HG03025 (cell line): ENCODE data around the gene CASP6.

Experiments
- ATAC-seq: cut with Tn5 transposase; IDR thresholded peaks from one replicate; pipeline ENCODE4 v1.9.1; 2021; ENCODE audit warnings: mild to moderate bottlenecking, moderate library complexity; ENCODE audit not compliant: unreplicated experiment, low FRiP score

CASP6 gene

GRCh38 chr4:109673303-109673702 is 29.9 kb downstream of the CASP6 start:
- no peak for ATAC-seq

DNA sequence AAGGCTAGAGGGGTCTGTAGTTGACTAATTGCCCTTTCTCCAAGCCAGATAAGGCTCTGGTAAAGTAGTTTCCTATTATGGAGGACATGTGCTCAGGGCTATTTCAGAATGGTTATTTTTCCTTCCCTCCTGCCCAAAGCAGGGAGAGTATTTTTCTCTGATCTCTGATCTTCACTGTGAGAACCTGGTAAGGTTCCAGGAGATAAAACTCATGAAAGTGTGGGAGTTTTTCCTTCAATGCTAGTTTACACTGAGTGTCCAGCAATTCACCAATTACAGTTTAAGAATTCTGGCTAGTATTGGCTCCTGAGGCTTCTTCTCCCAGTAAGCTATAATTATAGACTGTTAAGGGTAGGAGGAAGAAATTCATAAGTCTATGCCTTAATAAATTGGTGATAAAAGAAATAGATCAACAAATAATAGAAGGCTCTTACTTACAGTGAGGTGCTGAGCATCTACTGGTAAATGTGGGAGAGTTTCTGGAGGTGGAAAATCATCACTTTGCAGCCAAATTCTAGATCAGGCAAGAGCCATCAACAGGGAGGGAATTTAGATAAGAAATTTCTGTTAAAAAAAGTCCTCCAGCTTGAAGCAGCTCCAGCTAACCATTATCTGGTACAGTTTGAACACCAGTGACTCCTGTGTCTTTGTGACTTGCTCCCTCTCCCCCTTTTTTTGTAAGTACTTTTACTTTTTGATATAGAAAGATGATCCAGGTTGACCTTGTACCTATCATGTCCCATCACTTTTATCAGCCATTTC is 30.9 kb downstream of the CASP6 start:
- ATAC-seq = no peak

DNA sequence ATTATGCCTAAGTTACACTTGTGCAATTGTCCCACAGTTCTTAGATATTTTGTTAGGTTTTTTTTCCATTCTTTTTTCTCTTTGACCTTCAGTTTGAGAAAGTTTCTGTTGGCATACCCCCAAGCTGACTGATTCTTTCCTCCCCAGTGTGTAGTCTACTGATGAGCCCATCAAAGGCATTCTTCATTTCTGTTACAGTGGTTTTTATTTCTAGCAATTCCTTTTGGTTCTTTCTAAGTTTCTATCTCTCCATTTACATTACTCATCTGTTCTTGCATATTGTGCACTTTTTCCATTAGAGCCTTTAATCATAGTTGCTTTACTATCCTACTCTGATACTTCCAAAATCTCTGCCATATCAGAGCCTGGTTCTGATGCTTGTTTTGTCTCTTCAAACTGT is 31.9 kb downstream of the CASP6 start:
- ATAC-seq = no peak

DNA sequence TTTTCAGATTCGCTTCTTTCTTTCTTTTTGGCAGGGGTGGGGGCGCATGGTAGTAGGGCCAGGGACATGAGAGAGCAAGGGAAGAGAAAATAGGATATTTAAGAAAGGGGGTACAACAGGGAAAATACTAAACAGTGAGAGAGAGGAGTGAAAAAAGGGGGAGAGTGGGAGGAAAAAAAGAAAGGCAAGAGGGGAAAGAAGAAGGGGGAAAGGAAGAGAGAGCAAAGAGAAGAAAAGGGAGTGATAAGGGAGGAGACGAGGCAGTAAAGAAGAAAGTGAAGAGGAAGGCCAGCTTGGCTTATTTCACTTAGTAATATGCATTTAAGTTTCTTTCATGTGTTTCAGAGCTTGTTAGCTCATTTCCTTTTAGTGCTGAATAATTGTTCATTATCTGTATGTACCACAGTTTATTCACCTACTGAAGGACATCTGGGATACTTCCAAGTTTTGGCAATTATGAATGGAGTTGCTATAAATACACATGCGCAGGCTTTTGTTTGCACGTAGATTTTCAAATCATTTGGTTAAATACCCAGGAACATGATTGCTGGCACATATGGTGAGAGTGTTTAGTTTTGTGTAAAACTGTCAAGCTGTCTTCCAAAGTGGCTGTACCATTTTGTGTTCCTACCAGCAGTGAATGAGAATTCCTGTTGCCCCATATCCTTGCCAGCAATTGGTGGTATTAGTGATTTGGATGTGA is 37.3 kb downstream of the CASP6 start:
- no peak for ATAC-seq

DNA sequence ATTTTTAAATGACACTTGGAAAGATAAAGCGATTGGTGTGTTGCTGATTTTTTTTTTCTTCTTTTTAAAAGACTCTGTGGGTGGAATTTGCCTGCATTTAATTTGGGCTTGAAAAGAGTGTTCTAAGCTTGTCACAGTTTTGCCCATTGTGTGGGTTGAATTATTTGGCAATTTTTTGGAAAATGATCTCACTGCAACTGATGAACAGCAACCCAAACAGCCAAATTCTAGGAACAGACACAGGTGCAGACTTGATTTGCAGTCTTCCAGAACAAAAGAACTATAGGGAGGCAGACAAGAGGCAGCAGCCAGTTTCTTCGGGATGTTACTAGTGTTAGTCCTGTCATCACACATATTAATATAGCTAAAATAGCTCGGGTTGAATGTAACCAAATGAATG is 40.5 kb downstream of the CASP6 start:
- ATAC-seq = no peak

DNA sequence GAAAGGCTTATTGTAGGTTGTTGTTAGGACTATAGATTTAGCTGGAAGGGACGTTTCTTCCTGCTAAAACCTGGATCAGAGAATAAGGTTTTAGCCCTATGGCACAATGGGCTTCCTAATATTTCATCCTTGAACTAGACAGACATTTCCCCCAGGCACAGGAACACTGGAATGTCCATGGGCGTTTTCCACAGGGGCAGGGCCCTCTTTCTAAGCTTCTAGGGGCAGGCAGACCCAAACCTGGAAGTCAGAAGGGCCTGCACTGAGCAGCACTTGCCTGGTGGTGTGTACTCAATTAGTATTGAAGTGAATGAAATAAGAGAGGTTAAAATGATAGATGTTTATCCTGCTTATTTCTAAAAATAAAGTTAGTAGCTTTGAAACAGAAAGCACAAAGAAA is 41.1 kb downstream of the CASP6 start:
- no peak for ATAC-seq

- ATAC-seq = no peak
Observed at GRCh38 chr4:109658871-109659410, 44.3 kb downstream of the CASP6 start.

DNA sequence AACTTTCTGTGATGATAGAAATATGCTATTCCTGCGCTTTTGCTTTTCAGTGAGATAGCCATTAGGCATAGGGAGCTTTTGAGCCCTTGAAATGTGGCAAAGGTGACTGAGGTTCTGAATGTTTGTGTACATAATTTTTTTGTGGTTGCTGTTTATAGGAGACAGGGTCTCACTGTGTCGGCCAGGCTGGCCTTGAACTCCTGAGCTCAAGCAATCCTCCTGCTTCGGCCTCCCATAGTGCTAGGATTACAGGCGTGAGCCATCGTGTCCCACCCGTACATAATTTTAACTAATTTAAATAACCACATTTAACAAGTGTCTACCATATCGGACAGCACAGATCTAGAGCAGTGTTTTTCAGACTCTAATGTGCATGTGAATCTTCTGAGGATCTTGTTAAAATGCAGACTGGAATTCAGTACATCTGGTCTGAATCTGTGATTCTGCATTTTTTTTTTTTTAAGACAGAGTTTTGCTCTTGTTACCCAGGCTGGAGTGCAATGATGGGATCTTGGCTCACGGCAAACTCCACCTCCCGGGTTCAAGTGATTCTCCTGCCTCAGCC is 45.3 kb downstream of the CASP6 start:
- ATAC-seq = no peak

GRCh38 chr4:109655396-109655795 is 47.8 kb downstream of the CASP6 start:
- no peak for ATAC-seq

DNA sequence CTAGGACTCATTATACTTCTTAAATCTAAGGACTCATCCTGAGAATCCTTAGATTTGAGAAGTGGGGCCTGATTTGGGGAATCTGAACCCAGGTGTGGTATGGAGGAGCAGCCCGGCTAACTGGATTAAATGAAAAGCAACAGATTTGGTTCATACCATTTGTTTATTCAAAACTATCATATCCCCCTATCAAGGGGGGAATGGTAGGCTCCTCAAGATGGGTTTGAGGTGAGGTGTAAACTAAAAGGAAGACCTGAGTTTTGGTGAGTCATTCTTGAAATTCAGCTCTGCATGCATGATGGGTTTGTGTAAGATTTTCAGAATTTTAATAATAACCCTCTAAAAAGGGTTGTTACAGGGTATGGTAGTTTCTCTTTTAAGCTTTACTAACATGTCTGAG is 53.4 kb downstream of the CASP6 start:
- ATAC-seq = peak; percentile 68

DNA sequence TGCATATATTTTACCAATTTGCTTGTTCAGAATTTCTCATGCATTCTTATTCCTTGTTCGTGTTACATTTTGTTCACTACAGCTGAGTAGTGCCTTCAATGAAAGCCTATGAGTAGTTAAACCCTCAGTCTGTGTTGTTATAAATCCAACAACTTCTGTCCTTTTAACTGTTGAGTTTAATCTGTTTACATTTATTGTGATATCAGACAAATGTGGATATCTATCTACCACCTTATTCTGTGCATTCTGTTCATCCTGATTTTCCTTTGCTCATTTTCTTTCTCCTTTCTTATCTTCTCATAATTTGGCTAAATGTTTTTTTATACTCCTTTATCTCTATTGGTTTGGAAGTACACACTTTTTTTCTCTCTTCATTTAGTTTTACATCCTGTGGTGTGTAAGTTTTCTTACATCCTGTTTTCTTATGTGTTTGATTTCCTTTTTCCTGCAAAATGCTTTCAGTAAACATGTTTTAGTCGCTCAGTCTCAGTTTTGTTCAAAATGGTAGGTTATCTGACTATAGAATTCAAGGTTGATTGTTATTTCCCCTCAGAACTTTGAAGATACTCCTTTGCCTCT is 54.2 kb downstream of the CASP6 start:
- no peak for ATAC-seq

DNA sequence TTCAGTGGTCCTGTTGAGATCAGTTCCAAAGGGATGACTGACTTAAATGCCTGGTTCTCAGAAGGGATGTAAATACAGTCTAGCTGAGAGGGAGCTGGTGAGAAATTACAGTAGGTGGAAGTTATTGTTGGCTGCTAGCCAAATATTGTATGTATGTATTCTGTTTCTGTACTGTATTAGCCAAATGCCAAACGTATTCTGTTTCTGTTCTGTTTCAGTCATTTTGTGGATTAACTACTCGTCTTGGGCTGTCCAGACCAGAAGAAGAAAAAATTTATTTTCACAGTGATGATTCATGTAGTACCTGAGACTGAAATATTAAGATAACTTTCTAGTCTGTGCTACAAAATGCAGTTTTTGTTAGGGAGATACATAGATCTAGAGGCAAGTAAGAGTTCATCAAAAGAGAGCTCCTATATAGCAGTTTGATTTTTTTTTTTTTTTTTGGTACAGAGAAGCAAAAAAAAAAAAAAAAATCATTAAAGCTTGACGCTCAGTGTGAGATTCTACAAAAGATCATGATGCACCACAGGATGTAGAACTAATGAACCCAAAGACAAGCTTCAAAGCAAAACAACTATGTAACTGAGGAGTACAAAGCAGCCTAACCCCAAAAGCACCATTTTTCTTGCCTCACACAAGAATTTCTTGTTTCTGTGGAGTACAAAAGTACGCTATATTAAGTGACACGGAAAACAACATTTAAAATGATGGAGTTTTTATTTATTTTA is 54.8 kb downstream of the CASP6 start:
- ATAC-seq = peak; percentile 67

DNA sequence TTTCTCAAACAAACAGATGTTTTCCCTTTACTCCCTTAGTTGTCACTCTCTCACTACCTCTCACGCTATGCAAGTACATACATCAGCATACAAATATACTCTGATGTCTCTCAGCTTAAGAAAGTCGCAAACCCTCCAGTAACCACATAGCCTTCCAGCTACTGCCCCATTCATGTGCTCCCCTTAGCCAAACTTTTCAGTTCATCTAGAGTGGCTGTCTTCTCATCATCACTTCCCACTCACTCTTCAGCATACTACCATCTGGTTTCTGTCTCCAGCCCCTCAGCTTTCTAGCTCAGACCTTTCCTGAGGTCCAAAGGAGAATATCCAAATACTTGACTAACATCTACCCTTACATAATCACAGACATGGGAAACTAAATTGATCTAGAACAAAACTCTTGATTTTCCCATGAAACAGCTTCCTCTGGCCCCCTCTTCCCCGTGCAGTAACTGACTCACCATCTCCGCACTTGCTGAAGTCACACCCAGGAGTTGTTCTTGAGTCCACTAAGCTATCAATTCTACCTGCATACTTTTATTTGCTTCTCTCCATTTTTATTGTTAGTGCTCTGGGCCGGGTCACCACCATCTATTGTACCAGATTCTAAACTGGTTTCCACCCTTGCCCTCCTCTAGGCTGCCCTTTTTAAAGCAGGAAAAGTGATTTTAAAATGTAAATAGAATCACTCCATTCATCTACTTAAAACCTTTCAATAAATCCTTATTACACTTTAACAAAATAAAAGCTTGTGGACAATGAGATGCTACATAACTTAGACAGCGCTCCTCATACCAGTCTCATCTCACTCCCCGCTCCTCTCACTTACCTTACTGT is 57.2 kb downstream of the CASP6 start:
- no peak for ATAC-seq

DNA sequence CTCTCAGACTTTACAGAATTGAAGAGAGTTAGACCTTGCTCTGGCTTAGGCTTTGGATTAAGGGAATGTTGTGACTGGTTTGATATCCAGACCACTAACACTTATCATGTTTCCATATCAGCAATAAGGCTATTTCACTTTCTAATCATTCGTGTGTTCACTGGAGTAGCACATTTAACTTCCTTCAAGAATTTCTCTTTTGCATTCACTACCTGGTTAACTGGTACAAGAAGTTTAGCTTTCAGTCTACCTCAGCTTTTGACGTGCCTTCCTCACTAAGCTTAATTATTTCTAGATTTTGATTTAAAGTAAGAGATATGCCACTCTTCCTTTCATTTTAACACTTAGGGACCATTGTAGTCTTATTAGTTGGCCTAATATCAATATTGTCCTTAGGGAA is 62.6 kb downstream of the CASP6 start:
- ATAC-seq = no peak
